DND-41 (cell line): ENCODE measurements around the gene SLITRK5.

ENCODE experiments used
- ATAC-seq: fragments of 200-7000 bp; cut with Tn5 transposase; 3 replicates; pipeline ENCODE4 v1.9.1; 2021; ENCODE audit warnings: low read depth; ENCODE audit not compliant: insufficient read depth
- DNase-seq: peaks from one replicate; pipeline ENCODE4 v3.0.0-alpha.2; 2020
- H2AFZ ChIP-seq: 2 replicates; pipeline ENCODE4 v1.6.0; 2012; ENCODE audit warnings: low read depth, low read length
- H3K27ac ChIP-seq: 2 replicates; pipeline ENCODE4 v1.5.1; 2012; ENCODE audit warnings: low read length, inconsistent platforms
- H3K27me3 ChIP-seq: fragments of 200-600 bp; sonication (generic); 2 replicates; pipeline ENCODE4 v1.6.0; 2012; ENCODE audit warnings: low read length, mild to moderate bottlenecking, inconsistent platforms; ENCODE audit not compliant: insufficient read depth, poor library complexity
- H3K36me3 ChIP-seq: 2 replicates; pipeline ENCODE4 v1.5.1; 2012; ENCODE audit warnings: low read length, inconsistent platforms; ENCODE audit not compliant: insufficient read depth
- H3K4me1 ChIP-seq: 2 replicates; pipeline ENCODE4 v1.5.1; 2012; ENCODE audit warnings: mild to moderate bottlenecking, low read length; ENCODE audit not compliant: insufficient read depth
- H3K4me2 ChIP-seq: 2 replicates; pipeline ENCODE4 v1.6.0; 2012; ENCODE audit warnings: mild to moderate bottlenecking, moderate library complexity, low read length, inconsistent platforms; ENCODE audit not compliant: insufficient read depth
- H3K4me3 ChIP-seq, 2 experiments: fragments of 200-600 bp in 1 of 2; shearing (Covaris generic) in 1 of 2; 2 replicates each; pipeline ENCODE4 v1.5.1; 2012 to 2016; ENCODE audit warnings: inconsistent platforms in 2 of 2, low read length in 2 of 2, mild to moderate bottlenecking in 2 of 2, low read depth in 1 of 2, moderate library complexity in 1 of 2
- H3K79me2 ChIP-seq: 2 replicates; pipeline ENCODE4 v1.6.0; 2012; ENCODE audit warnings: low read length, inconsistent platforms; ENCODE audit not compliant: insufficient read depth
- H3K9ac ChIP-seq: 2 replicates; pipeline ENCODE4 v1.6.0; 2012; ENCODE audit warnings: low read depth, mild to moderate bottlenecking, inconsistent platforms, low read length, moderate library complexity
- H3K9me3 ChIP-seq: 2 replicates; pipeline ENCODE4 v1.5.1; 2012; ENCODE audit warnings: low read length, moderate library complexity, mild to moderate bottlenecking, inconsistent platforms; ENCODE audit not compliant: insufficient read depth, severe bottlenecking
- H4K20me1 ChIP-seq: 2 replicates; pipeline ENCODE4 v1.6.0; 2012; ENCODE audit warnings: low read length; ENCODE audit not compliant: insufficient read depth
- EZH2 ChIP-seq: IDR thresholded peaks from 3 replicates; pipeline ENCODE4 v1.6.1; 2012; ENCODE audit warnings: borderline replicate concordance, low read depth, mild to moderate bottlenecking, moderate library complexity, low read length, inconsistent platforms; ENCODE audit not compliant: severe bottlenecking
- TF ChIP-seq, protein P1 (sequence below): IDR thresholded peaks from 2 replicates; pipeline ENCODE4 v1.5.1; 2012; ENCODE audit warnings: borderline replicate concordance, low read length, moderate library complexity, mild to moderate bottlenecking; ENCODE audit not compliant: poor library complexity, severe bottlenecking; ENCODE audit errors: extremely low read depth

SLITRK5 gene

DNA sequence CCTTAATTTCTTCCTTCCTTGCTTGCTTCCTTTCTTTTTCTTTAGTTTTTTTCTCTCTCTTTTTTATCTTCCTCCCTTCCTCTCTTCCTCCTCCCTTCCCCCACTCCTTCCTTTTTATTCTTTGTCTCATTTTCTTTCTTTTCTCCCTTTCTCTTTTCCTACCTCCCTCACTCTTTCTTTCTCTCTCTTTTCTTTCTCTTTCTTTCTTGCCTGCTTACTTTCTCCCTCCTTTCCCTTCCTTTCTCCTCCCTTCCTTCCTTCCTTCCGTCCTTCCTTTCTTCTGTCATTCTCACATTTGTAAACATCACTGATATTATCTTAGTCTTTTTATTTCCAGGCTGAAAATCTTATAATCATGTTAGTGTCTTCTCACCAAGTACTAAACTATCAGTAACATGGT, 38.8 kb downstream of the SLITRK5 start:
- Histone ChIP-seq H3K79me2 (no peaks in the 10 kb centered on the region), H4K20me1 (no peaks in the 10 kb centered on the region), H3K4me1 (no peaks in the 10 kb centered on the region), H3K27me3 (no peaks in the 10 kb centered on the region), H3K9ac (no peak overlapping the region), H2AFZ (no peak overlapping the region; the same call in 1 of the 2 replicates), H3K27ac (no peak overlapping the region), H3K36me3 (no peaks in the 10 kb centered on the region), H3K9me3 (peaks cover 2% of the 10 kb centered on the region), H3K4me3 (no peak overlapping the region), H3K4me2 (no peak overlapping the region)
- ATAC-seq (no peak), DNase-seq (no peak)
- no peak for TF ChIP-seq EZH2
- TF ChIP-seq, protein P1, sequence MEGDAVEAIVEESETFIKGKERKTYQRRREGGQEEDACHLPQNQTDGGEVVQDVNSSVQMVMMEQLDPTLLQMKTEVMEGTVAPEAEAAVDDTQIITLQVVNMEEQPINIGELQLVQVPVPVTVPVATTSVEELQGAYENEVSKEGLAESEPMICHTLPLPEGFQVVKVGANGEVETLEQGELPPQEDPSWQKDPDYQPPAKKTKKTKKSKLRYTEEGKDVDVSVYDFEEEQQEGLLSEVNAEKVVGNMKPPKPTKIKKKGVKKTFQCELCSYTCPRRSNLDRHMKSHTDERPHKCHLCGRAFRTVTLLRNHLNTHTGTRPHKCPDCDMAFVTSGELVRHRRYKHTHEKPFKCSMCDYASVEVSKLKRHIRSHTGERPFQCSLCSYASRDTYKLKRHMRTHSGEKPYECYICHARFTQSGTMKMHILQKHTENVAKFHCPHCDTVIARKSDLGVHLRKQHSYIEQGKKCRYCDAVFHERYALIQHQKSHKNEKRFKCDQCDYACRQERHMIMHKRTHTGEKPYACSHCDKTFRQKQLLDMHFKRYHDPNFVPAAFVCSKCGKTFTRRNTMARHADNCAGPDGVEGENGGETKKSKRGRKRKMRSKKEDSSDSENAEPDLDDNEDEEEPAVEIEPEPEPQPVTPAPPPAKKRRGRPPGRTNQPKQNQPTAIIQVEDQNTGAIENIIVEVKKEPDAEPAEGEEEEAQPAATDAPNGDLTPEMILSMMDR: no peak

DNA sequence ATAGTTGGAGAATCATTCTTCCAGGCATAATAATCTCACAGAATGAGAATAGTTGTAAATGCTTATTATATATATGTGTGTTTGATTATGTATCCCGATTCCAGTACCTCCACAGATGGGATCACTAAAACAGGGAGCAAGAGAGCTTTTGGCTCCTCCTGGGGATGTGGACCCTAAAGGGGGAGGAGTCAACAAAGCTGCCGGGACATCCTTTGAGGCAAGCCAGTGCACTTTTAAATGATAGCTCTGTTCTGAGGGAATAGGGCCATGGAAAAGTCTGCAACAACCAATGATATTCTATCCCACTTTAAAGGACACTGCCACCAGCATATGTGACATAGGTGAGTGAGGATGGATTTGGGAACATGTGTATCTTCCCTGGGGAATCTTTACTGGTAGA, 40.8 kb downstream of the SLITRK5 start:
- no peaks in the 10 kb centered on the region for H3K36me3 ChIP-seq
- no peaks in the 10 kb centered on the region for H3K4me1 ChIP-seq
- TF ChIP-seq EZH2: no peak
- TF ChIP-seq, protein P1: no peak
- no peak overlapping the region for H3K4me2 ChIP-seq
- no peak overlapping the region for H2AFZ ChIP-seq
- no peak overlapping the region for H3K9ac ChIP-seq
- H3K79me2 ChIP-seq: no peaks in the 10 kb centered on the region
- no peak overlapping the region for H3K27ac ChIP-seq
- ATAC-seq: no peak
- no peak for DNase-seq
- H3K27me3 ChIP-seq: no peaks in the 10 kb centered on the region
- no peak overlapping the region for H3K4me3 ChIP-seq
- H4K20me1 ChIP-seq: no peaks in the 10 kb centered on the region
- H3K9me3 ChIP-seq: peaks cover 2% of the 10 kb centered on the region
